Lung (tissue), 12 donors: ENCODE results near the gene STK11IP. TPM values are rescaled to one million over a fixed set of nuclear protein-coding genes. Genes with fewer than 3 reads are reported as not detected.

Source experiments
- ATAC-seq: fragments of 200-7000 bp; cut with Tn5 transposase; one replicate; pipeline ENCODE4 v1.9.1; 2020; ENCODE audit warnings: moderate number of reproducible peaks; ENCODE audit not compliant: insufficient read depth, low FRiP score
- DNase-seq, 3 donors: peaks; one replicate each; pipeline ENCODE4 v3.0.0-alpha.2; 2013 to 2017
- H3K27ac ChIP-seq, 2 donors: one replicate each; pipeline ENCODE4 v1.5.1; 2013; ENCODE audit warnings: mild to moderate bottlenecking in 2 of 2, moderate library complexity in 2 of 2, control low read depth in 1 of 2, inconsistent platforms in 1 of 2, low read depth in 1 of 2, low read length in 1 of 2
- H3K27me3 ChIP-seq, 3 donors: one replicate each; pipeline ENCODE4 v1.5.1; 2013; ENCODE audit warnings: low read length in 2 of 3; ENCODE audit not compliant: control insufficient read depth in 3 of 3, insufficient read depth in 3 of 3
- H3K36me3 ChIP-seq, 4 donors: one replicate each; pipeline ENCODE4 v1.5.1; 2013; ENCODE audit warnings: low read length in 4 of 4, mild to moderate bottlenecking in 1 of 4, moderate library complexity in 1 of 4; ENCODE audit not compliant: control insufficient read depth in 4 of 4, insufficient read depth in 4 of 4
- H3K4me1 ChIP-seq, 5 donors: one replicate each; pipeline ENCODE4 v1.5.1; 2013; ENCODE audit warnings: low read length in 5 of 5, mild to moderate bottlenecking in 2 of 5, moderate library complexity in 1 of 5; ENCODE audit not compliant: control insufficient read depth in 5 of 5, insufficient read depth in 5 of 5
- H3K4me3 ChIP-seq: one replicate; pipeline ENCODE4 v1.5.1; 2013; ENCODE audit warnings: mild to moderate bottlenecking, control low read depth, moderate library complexity
- H3K9ac ChIP-seq, 2 donors: one replicate each; pipeline ENCODE4 v1.5.1; 2013; ENCODE audit warnings: low read length in 2 of 2, control low read depth in 1 of 2; ENCODE audit not compliant: insufficient read depth in 1 of 2
- H3K9me3 ChIP-seq, 4 donors: one replicate each; pipeline ENCODE4 v1.5.1; 2013; ENCODE audit warnings: low read length in 3 of 4, mild to moderate bottlenecking in 1 of 4, moderate library complexity in 1 of 4; ENCODE audit not compliant: control insufficient read depth in 4 of 4, insufficient read depth in 3 of 4
- WGBS, 2 donors: extraction: QIAGEN DNeasy Blood & Tissue Kit; methylation state at CpG; one replicate each; pipeline ENCODE4 v1.1.7; 2013; 5-methylcytosine and 5-hydroxymethylcytosine counted together
- polyA plus RNA-seq, 2 donors: library from polyadenylated mRNA; stranded (reverse); fragments of 200-250 nt; gene quantifications; one replicate each; pipeline ENCODE4 v1.2.1, GENCODE V29; 2013
- total RNA-seq, 2 donors: library from RNA; depleted of rRNA in 1 of 2; stranded (reverse); fragments of >200 nt in 1 of 2; gene quantifications; one replicate each; pipeline ENCODE4 v1.2.1, GENCODE V29; 2014 to 2021
- TF ChIP-seq, protein P1 (sequence below): IDR thresholded peaks from 2 replicates; pipeline ENCODE4 v1.5.1; 2012; ENCODE audit warnings: mild to moderate bottlenecking; ENCODE audit errors: control extremely low read depth, extremely low read depth
- donor health status: control.
- donor health status: control.
- donor health status: Bipolar disorder and iron deficiency.
- donor health status: healthy.
- donor health status: DM: yes; HTN: yes; CAD: no.

Gene STK11IP
- total and polyA plus RNA-seq, 4 donors, result 21.5 to 46.0 (median 23.1) TPM

DNA sequence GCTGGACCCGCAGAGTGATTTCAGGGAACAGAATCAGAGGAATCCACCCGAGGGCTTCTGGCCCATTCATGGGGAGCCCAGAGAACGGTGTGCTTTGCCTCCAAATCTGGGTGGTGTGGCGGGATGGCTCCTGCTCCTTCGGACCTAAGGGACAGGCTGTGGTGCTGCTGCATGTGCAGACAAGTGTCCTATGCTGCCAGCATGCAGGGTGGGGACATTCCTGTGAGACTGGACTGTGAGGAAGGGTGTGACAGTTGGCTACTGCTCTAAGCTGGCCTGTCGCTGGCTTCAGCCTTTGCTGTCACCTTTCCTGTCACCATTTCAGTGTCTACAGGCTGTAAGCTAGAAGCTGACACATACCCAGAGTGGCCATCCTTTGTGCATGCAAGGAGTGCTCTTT lies 26.9 kb downstream of the STK11IP start:
- DNase-seq (no peak), ATAC-seq (no peak)
- TF ChIP-seq, protein P1, sequence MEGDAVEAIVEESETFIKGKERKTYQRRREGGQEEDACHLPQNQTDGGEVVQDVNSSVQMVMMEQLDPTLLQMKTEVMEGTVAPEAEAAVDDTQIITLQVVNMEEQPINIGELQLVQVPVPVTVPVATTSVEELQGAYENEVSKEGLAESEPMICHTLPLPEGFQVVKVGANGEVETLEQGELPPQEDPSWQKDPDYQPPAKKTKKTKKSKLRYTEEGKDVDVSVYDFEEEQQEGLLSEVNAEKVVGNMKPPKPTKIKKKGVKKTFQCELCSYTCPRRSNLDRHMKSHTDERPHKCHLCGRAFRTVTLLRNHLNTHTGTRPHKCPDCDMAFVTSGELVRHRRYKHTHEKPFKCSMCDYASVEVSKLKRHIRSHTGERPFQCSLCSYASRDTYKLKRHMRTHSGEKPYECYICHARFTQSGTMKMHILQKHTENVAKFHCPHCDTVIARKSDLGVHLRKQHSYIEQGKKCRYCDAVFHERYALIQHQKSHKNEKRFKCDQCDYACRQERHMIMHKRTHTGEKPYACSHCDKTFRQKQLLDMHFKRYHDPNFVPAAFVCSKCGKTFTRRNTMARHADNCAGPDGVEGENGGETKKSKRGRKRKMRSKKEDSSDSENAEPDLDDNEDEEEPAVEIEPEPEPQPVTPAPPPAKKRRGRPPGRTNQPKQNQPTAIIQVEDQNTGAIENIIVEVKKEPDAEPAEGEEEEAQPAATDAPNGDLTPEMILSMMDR, result no peak
- Histone ChIP-seq H3K9me3 (no peaks in the 10 kb centered on the region), H3K27ac (no peak overlapping the region), H3K4me1 (peaks cover 3 to 12% (median 5%) of the 10 kb centered on the region in 5 donors), H3K36me3 (no peaks in the 10 kb centered on the region), H3K27me3 (no peaks in the 10 kb centered on the region), H3K9ac (no peak overlapping the region), H3K4me3 (no peak overlapping the region)
- WGBS, 2 donors, result 83 to 89% methylated on average over 6 of the region's 6 CpGs

- H3K9ac ChIP-seq, result no peak overlapping the region
- H3K27ac ChIP-seq, result peak overlapping the region in 1 of 2 donors; percentile 51
- ATAC-seq, result no peak
- no peaks in the 10 kb centered on the region for H3K27me3 ChIP-seq
- 94 to 95% methylated on average over 5 of the region's 5 CpGs for WGBS, 2 donors
- H3K9me3 ChIP-seq, result no peaks in the 10 kb centered on the region
- no peak for DNase-seq
- no peaks in the 10 kb centered on the region for H3K36me3 ChIP-seq
- TF ChIP-seq, protein P1, result no peak
- peaks cover 3 to 12% (median 5%) of the 10 kb centered on the region in 5 donors for H3K4me1 ChIP-seq
- H3K4me3 ChIP-seq, result no peak overlapping the region
Measured at GRCh38 chr2:219625179-219625578, 27.5 kb downstream of the STK11IP start.

DNA sequence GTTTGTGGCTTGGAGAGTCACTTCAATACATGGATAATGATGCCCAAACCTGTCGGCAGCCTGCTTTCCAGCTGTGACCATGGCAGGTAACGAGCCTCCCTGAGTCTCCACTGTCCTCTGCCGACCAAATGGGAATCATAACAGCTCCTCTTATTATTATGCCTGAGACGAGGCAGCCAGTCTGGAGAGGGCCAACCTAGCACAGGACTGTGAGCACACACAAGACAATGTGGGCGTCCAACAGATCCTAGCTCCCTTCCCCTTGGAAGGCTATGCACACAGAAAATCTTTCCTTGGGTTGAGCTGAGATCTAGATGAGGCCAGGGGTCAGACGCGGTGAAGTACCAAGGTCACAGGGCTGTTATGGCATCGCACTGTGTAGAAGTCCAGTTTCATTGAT lies 28.9 kb downstream of the STK11IP start:
- no peak overlapping the region for H3K4me3 ChIP-seq
- no peaks in the 10 kb centered on the region for H3K27me3 ChIP-seq
- no peaks in the 10 kb centered on the region for H3K36me3 ChIP-seq
- no peak overlapping the region for H3K9ac ChIP-seq
- H3K27ac ChIP-seq, result peak overlapping the region in 1 of 2 donors; percentile 99
- 82 to 90% methylated on average over 8 of the region's 8 CpGs for WGBS, 2 donors
- peaks cover 3 to 12% (median 5%) of the 10 kb centered on the region in 5 donors for H3K4me1 ChIP-seq
- peak in 1 of 3 donors; percentile 16 for DNase-seq
- no peak for ATAC-seq
- H3K9me3 ChIP-seq, result no peaks in the 10 kb centered on the region
- TF ChIP-seq, protein P1, result no peak
